Heart left ventricle (tissue), 16 donors: ENCODE results near the gene DGKB. TPM values are rescaled to one million over a fixed set of nuclear protein-coding genes. Genes with fewer than 3 reads are reported as not detected.
"Not testable (repeated sequence)": the region's sequence is repeated elsewhere in the genome, so short reads cannot be mapped to it uniquely, and the experiment has no call there.

Experiments
- ATAC-seq, 4 donors: fragments of 200-7000 bp; cut with Tn5 transposase; one replicate each; pipeline ENCODE4 v1.9.1; 2020 to 2022; ENCODE audit warnings: moderate library complexity in 4 of 4, mild to moderate bottlenecking in 3 of 4, moderate number of reproducible peaks in 1 of 4
- DNase-seq, 5 donors: peaks; one replicate each; pipeline ENCODE4 v3.0.0-alpha.2; 2020
- H3K27ac ChIP-seq, 12 donors: fragments of 200-600 bp; sonication (generic) in 4 of 12; one replicate each; pipeline versions ENCODE4 v1.5.0 to v1.8.0; 2016 to 2022; ENCODE audit warnings: mild to moderate bottlenecking in 2 of 12
- H3K27me3 ChIP-seq, 9 donors: fragments of 200-600 bp; sonication (generic) in 2 of 9; one replicate each; pipeline versions ENCODE4 v1.5.1 to v1.8.0; 2016 to 2022; ENCODE audit warnings: mild to moderate bottlenecking in 3 of 9
- H3K36me3 ChIP-seq, 9 donors: fragments of 200-600 bp; sonication (generic) in 2 of 9; one replicate each; pipeline versions ENCODE4 v1.5.0 to v1.8.0; 2018 to 2022; ENCODE audit warnings: mild to moderate bottlenecking in 2 of 9
- H3K4me1 ChIP-seq, 12 donors: fragments of 200-600 bp; sonication (generic) in 4 of 12; one replicate each; pipeline versions ENCODE4 v1.5.0 to v1.8.0; 2016 to 2022; ENCODE audit warnings: mild to moderate bottlenecking in 3 of 12
- H3K4me3 ChIP-seq, 12 donors: fragments of 200-600 bp; sonication (generic) in 4 of 12; one replicate each; pipeline versions ENCODE4 v1.5.0 to v1.8.0; 2017 to 2022; ENCODE audit warnings: mild to moderate bottlenecking in 9 of 12, moderate library complexity in 4 of 12
- H3K9me3 ChIP-seq, 12 donors: fragments of 200-600 bp; sonication (generic) in 4 of 12; one replicate each; pipeline versions ENCODE4 v1.5.0 to v1.8.0; 2016 to 2022; ENCODE audit warnings: mild to moderate bottlenecking in 1 of 12
- CTCF ChIP-seq, 12 donors: fragments of 200-600 bp; sonication (generic) in 4 of 12; IDR thresholded peaks; one replicate each; pipeline versions ENCODE4 v1.5.0 to v1.8.0; 2018 to 2022; ENCODE audit warnings: antibody characterized with exemption in 12 of 12, mild to moderate bottlenecking in 5 of 12
- POLR2A ChIP-seq, 2 donors: fragments of 450-650 bp; IDR thresholded peaks; one replicate each; pipeline ENCODE4 v1.6.1; 2017; ENCODE audit warnings: antibody characterized with exemption in 2 of 2, mild to moderate bottlenecking in 2 of 2, moderate library complexity in 2 of 2
- WGBS, 4 donors: extraction: QIAGEN DNeasy Blood & Tissue Kit in 2 of 4; methylation state at CpG; one replicate each; pipeline versions ENCODE4 v1.1.5 to v1.1.7; 2013 to 2018; 5-methylcytosine and 5-hydroxymethylcytosine counted together
- intact Hi-C, 10 donors: fragments of 100-400 bp; cut with DNase I; formaldehyde crosslinking; loops; one replicate each; pipeline versions ENCODE4 v1.11.1 to v1.14.2; 2022
- polyA plus RNA-seq, 2 donors: library from polyadenylated mRNA; stranded (reverse); fragments of 200-250 nt; gene quantifications; one replicate each; pipeline ENCODE4 v1.2.3, GENCODE V29; 2013
- total RNA-seq, 9 donors: library from RNA; depleted of rRNA in 2 of 9; stranded (reverse); fragments of >200 nt in 2 of 9; fragmentation: NEBNext Ultra II Directional in 3 of 9; extraction: Animal tissue kit (Norgen Biotek cat#: 25700) in 3 of 9; gene quantifications; one replicate each; pipeline versions ENCODE4 v1.1.0 to v1.2.4, GENCODE V29; 2016 to 2023
- donor health status: ischemic (EF 13 %, LVEDD 7.1; RV severe dilation, severe dysfunction).
- donor health status: healthy with polysubstance abuse.
- donor health status: DM: no; HTN: yes; CAD: no.
- donor health status: DM: no; HTN: no; CAD: no.
- donor health status: ischemic (EF 25% LVEDD 6.9; RV normal size, moderate dysfunction).
- donor health status: ischemic (EF 25% LVEDD 5.7; RV mildly dilated, moderate dysfunction).
- donor health status: healthy.
- donor health status: DM: yes; HTN: yes; CAD: no.
- donor health status: ischemic (EF 35%, LVEDD 5.7; RV mildly dilated, moderate dysfunction).
- donor health status: nonischemic (EF 11% LVEDD 7.7; RV severe dilation, severe dysfunction).
- donor health status: DM: yes; HTN: yes; CAD: no.
- donor health status: PGD.
- donor health status: ischemic (EF 29% LVEDD 5.4; RV normal size, mild dysfunction).
- donor health status: nonischemic (EF 23%, LVEDD 6.1; RV moderate dilation, normal function).

The DGKB gene
- total and polyA plus RNA-seq, 11 donors, result 0.08 to 1.6 (median 0.47) TPM; not detected in 1

- 60 to 87% (median 76%) methylated on average over 4 of the region's 4 CpGs for WGBS, 4 donors
- no peaks in the 10 kb centered on the region for H3K36me3 ChIP-seq
- H3K4me3 ChIP-seq, result no peak overlapping the region
- TF ChIP-seq CTCF (IDR thresholded peaks at IDR 0.05) (no peak), POLR2A (IDR thresholded peaks at IDR 0.05) (no peak)
- ATAC-seq (no peak), DNase-seq (no peak)
- no peak overlapping the region for H3K27ac ChIP-seq
- H3K27me3 ChIP-seq, result no peaks in the 10 kb centered on the region
- intact Hi-C loops, result no loop called here
- H3K4me1 ChIP-seq, result peaks cover 0 to 4% (median 0%) of the 10 kb centered on the region in 12 donors
- H3K9me3 ChIP-seq, result no peaks in the 10 kb centered on the region
These were observed 418.9 kb downstream of the DGKB start for GRCh38 chr7:14483663-14484062.

GRCh38 chr7:14480281-14480680 is 422.3 kb downstream of the DGKB start:
- no peak for ATAC-seq
- intact Hi-C loops, result no loop called here

GRCh38 chr7:14478834-14479510 is 423.6 kb downstream of the DGKB start:
- intact Hi-C loops, result no loop called here
- no peaks in the 10 kb centered on the region for H3K36me3 ChIP-seq
- H3K4me3 ChIP-seq, result no peak overlapping the region
- DNase-seq (no peak), ATAC-seq (no peak)
- 53 to 68% (median 60%) methylated on average over 2 of the region's 2 CpGs for WGBS, 4 donors
- peaks cover 0 to under 1% (median 0%) of the 10 kb centered on the region in 12 donors for H3K9me3 ChIP-seq
- no peaks in the 10 kb centered on the region for H3K27me3 ChIP-seq
- no peak overlapping the region for H3K27ac ChIP-seq
- H3K4me1 ChIP-seq, result peaks cover 0 to 4% (median 0%) of the 10 kb centered on the region in 12 donors
- TF ChIP-seq POLR2A (IDR thresholded peaks at IDR 0.05) (no peak), CTCF (IDR thresholded peaks at IDR 0.05) (no peak)

More at GRCh38 chr7:14480281-14480680, 422.3 kb downstream of the DGKB start:
- Histone ChIP-seq H3K36me3 (no peaks in the 10 kb centered on the region), H3K27me3 (no peaks in the 10 kb centered on the region), H3K4me3 (no peak overlapping the region), H3K9me3 (no peaks in the 10 kb centered on the region), H3K27ac (no peak overlapping the region), H3K4me1 (peaks cover 0 to 4% (median 0%) of the 10 kb centered on the region in 12 donors)
- no peak for TF ChIP-seq CTCF (IDR thresholded peaks at IDR 0.05)
- TF ChIP-seq POLR2A (IDR thresholded peaks at IDR 0.05), result no peak
- no peak for DNase-seq
- WGBS, 4 donors, result 83 to 97% (median 90%) methylated on average over 1 of the region's 1 CpG

GRCh38 chr7:14461716-14462115 is 440.8 kb downstream of the DGKB start:
- not testable (repeated sequence) for ATAC-seq, H3K9me3 ChIP-seq, DNase-seq, H3K4me1 ChIP-seq, H3K4me3 ChIP-seq, H3K27me3 ChIP-seq, H3K36me3 ChIP-seq, H3K27ac ChIP-seq
- WGBS, 4 donors, result 27 to 54% (median 46%) methylated on average over 3 of the region's 3 CpGs
- intact Hi-C loops, result loop anchor here in 1 of 10 donors (10.0 kb wide), 1 partner anchor 1177 kb away; no protein-coding TSS in a partner anchor

- H3K27me3 ChIP-seq, H3K4me3 ChIP-seq, H3K27ac ChIP-seq, H3K4me1 ChIP-seq, H3K9me3 ChIP-seq, ATAC-seq, H3K36me3 ChIP-seq: not testable (repeated sequence)
- DNase-seq, result peak in 2 of 5 donors; percentile 10 to 21
- WGBS, 4 donors, result 88 to 95% (median 93%) methylated on average over 6 to 7 of the region's 7 CpGs
- intact Hi-C loops, result loop anchor here in 8 of 10 donors (5.0 to 10.0 kb wide), 8 partner anchors 464 to 1177 kb away; partner anchors contain the start of gene ETV1 (in 6 of the 8)
These were observed 443.7 kb downstream of the DGKB start for GRCh38 chr7:14458846-14459245.
